ENCODE data around the gene NCOA1.
"Not testable (repeated sequence)": the region's sequence is repeated elsewhere in the genome, so short reads cannot be mapped to it uniquely, and the experiment has no call there.

Gene NCOA1

GRCh38 chr2:24541621-24542020 lies 50.6 kb downstream of the NCOA1 start:
- DNase-seq, result no peak

- DNase-seq, result no peak
Observed at GRCh38 chr2:24542269-24542872, 51.3 kb downstream of the NCOA1 start.

GRCh38 chr2:24543252-24543651 lies 52.2 kb downstream of the NCOA1 start:
- DNase-seq, result no peak

- DNase-seq, result no peak
Observed at GRCh38 chr2:24544456-24545115, 53.5 kb downstream of the NCOA1 start.

DNA sequence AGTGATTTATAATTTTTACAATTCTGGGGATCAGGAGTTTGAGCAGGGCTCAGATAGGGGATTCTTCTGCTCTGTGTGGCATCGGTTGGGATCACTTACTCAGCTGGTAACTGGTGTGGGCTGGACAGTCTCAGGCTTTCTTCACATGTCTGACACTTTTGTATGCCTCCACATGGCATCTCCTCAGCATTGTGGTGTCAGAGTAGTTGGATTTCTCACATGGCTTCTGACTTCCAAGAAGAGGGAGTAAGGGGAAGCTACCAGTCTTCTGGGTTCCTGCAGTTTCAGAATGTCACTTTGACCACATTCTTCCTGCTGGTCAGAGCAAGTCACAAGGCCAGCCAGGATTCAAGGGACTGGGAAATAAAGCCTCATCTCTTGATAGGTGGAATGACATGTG lies 55.6 kb downstream of the NCOA1 start:
- no peak for DNase-seq

- no peak for DNase-seq
Observed at GRCh38 chr2:24548058-24548457, 57.0 kb downstream of the NCOA1 start.

- not testable (repeated sequence) for DNase-seq
Observed at GRCh38 chr2:24550301-24550700, 59.2 kb downstream of the NCOA1 start.

DNA sequence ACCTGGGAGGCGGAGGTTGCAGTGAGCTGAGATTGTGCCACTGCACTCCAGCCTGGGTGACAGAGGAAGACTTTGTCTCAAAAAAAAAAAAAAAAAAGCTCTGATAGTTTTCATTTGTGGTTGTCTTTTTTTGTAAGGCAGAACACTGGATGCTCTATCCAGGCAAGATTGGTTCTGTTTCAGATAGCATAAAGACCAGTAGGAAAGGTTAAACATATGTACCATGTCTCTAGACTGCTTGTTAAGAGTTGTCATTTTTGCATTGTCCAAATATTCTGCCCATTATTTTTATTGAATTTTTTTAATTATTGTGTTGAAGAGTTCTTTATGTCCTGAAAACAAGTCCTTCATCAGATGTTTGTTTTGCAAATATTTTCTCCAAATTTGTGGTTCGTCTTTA lies 60.0 kb downstream of the NCOA1 start:
- DNase-seq, result no peak

DNA sequence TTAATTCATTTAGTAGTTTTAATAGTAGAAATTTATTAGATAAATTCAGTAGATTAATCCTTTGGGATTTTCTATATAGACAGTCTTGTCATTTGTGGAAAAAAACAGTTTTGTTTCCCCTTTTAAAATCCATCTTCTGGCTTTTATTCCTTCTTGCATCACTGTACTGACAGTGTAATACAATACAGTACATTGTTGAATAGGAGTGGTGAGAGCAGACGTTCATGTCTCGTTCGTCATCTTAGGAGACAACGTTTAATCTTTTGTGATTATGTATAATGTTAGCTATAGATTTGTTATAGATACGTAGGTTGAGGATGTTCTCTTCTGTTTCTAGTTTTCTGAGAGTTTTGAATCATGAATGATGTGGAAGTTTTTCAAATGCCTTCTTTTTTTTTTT lies 61.8 kb downstream of the NCOA1 start:
- no peak for DNase-seq

DNA sequence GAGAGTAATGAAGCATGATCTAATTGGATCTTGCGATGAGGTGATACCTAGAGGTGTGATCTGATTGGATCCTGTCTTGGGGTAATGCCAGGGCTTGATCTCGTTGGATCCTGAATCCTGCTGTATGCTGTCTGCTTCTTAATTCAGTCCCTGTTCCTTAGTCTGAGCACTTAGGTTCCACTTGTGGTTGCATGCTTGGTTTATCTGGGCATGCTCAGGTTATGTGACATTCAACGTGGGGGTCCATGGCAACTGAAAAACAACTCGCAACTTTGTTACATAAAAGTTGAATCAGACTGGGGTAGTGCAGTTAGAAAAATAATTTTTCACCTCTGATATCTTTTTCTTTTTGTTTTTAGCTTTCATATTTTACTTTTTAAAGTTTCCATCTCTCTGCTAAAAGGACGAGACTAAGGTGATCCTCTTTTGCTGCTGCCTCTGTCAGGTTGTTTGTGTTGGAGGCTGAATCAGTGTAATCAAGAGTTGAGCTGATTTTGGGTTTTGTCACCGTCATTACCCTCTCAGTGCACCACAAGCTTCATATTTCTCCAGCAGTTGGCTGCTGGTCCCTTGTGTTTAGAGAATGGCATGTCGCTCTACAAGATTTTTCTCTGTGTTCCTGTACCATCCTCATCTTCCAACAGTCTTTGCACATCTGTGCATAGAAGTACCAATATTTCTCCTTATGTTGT lies 67.9 kb downstream of the NCOA1 start:
- DNase-seq, result no peak

DNA sequence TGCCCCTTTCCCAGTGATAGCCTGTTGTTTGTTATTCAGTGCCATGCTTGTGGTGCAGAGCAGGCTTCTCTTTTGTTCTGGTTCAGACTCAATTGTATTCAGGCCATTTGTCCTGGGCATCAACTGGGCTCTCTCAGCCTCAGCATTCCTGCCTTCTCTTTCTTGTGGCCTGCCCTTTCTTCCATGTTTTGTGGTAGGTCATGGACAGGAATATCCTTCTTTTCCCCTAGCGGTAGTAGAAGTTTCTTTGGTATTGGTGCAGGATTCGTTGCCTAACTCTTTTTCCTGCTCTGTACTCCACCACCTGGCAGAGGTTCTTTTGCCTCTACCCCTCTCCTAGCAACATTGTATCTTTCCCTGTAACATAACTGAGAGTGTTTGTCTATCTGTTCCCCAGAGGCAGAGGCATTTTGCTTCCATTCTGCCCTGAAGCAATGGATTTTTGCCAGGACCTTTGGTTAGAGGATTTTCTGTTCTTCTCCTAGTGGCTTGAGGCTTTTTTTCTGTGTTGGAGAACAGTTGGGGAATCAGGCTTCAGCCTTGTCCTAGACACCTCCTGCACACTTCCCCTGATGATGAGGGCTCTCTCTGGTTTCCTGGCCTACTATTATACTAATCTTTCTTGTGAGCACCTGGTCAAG lies 68.5 kb downstream of the NCOA1 start:
- DNase-seq, result no peak

GRCh38 chr2:24565537-24565936 lies 74.5 kb downstream of the NCOA1 start:
- DNase-seq, result no peak

GRCh38 chr2:24566209-24566608 lies 75.2 kb downstream of the NCOA1 start:
- DNase-seq, result no peak

DNA sequence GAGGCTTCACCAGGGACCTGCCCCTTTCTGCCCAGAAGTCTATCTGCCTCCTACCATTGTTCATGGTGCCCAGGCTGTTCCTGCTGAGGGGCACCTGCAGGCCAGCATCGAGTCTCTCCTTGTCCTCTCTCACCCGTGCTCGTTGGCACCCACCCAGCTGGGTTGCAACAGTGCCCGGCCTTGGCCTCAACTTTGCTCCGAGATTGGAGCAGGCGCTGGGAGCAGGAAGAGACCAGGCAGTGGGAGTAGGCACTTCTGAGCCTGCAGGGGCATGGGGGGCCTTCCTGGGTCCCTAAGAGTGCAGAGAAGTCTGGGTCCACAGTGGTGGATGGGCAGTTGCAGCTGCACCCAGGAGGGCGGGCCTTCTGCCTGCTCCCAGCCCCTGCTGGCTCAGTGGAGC lies 75.6 kb downstream of the NCOA1 start:
- no peak for DNase-seq

DNA sequence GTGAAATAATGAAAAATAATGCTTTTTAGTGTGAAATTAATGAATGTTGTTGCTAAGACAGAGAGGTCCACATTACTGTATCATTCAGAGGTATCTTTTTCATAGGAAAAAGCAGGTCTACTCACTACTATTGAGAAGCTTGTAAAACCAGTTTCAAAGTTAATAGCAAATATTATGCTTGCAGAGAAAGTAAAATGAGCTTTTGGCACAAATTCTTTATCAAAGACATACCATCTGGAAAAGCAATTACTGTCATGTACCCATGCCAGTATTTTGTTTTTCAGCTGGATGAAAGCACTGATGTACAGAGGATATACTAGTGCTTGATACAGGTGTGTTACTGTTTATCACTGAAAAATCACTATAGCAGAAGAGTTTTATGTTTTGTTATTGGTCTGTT lies 77.5 kb downstream of the NCOA1 start:
- DNase-seq, result no peak

DNA sequence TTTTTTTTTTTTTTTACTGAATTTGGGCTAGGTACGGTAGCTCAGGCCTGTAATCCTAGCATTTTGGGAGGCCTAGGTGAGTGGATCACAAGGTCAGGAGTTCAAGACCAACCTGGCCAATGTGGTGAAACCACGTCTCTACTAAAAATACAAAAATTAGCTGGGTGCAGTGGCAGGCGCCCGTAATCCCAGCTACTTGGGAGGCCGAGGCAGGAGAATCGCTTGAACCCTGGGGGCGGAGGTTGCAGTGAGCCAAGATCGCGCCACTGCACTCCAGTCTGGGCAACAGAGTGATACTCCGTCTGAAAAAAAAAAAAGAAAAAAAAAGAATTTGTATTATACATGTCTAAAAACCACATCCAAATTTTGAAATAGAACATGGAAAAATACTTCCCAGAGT lies 78.5 kb downstream of the NCOA1 start:
- DNase-seq, result not testable (repeated sequence)

- DNase-seq, result no peak
Observed at GRCh38 chr2:24570225-24570624, 79.2 kb downstream of the NCOA1 start.

DNA sequence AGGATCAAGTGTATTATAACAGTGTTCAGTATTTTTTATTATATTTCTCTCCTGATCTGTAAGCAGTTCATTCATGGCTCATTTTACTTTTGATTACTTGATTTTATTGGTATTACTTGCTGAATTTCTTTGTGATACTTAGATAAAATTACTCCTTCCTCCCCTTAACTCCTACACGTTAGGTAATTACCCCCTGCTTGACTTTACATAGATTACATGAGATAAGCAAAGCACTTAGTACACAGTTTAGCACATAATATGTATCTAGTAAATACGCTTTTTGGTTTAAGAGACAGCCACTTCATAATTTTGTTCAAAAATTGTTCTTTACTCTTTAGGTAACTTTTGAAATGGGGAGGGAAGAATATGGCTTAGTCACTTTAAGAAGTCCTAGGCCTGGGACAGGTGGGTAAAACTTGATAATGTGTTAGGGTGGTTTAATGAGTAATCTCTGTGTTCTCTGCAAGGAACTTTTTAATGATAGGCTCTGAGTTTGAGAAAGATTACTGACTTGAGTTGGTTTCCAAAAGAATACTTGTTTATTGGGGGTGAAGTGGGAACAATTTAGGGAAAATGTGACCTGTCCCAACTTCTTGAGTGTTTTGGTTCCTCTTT lies 80.9 kb downstream of the NCOA1 start:
- no peak for DNase-seq

DNA sequence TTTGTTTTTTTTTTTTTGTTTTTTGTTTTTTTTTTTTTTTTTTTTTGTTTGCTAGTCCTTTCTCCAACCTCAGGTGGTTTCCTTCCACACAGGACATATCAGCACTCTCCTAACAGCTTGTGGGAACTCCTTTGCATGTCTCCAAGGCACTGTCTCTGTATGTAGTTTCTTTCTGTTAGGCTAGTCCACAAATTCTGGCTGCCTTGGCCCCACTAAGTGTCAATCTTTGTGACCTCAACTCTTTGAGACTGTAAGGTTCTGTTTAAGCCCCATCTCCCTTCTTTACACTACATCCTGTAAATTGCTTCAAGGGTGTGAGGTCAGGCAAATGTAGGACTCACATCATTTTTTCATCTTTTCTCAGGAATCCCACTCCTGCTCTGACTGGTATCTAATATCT lies 85.1 kb downstream of the NCOA1 start:
- DNase-seq, result no peak

DNA sequence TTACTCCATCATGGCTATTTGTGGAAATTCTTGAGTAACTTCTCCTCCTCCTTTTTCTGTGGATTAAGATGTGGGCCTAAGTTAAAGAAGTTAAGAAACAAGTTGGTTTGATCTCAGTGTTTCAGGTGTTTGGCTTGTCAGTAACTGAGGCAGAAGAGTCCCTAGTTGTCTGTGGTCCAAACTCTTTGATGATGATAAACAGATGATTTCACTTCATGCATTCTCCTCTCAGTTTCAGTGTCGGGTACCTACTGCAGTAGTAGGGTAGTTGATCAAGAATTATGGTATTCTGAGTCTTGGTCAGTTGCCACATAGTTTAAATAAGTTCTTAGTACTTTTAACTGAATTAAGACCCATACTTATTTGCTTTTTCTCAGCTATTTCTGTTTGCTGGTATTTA lies 85.6 kb downstream of the NCOA1 start:
- DNase-seq, result no peak

GRCh38 chr2:24577481-24577880 lies 86.4 kb downstream of the NCOA1 start:
- no peak for DNase-seq

DNA sequence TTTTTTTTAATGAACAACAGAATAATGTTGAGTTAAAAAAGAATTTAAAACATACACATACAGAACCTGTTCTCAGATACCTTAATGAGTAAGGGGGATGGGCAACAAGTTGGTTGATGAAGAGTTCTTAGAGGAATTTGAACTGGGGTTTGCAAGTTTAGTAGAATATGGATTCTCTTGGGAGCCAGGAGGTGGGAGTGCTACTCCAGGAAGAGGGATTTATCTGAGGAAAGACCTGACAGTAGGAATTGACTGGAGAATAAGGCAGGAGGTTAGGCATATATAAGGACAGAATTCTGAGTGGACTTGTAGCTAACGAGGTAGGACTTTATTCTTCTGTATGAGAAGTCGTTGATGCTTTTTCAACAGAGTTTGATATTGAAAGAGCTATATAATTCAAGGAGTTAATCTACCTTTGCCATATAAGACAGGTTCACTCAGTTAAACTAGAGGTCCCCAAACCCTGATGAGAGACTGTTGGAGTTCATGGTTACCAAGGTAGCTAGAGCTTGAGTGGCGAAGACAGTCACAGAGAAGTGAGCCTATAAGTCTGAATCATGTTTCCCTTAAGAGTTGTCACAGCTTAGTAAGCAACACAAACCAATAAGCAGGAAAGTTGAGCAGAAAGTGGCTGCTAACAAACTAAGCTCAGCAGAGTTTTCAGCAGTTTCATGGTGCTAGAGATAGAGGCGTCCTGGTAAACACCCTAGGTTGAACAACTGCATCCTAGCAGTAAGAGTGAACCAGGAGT lies 88.2 kb downstream of the NCOA1 start:
- no peak for DNase-seq

DNA sequence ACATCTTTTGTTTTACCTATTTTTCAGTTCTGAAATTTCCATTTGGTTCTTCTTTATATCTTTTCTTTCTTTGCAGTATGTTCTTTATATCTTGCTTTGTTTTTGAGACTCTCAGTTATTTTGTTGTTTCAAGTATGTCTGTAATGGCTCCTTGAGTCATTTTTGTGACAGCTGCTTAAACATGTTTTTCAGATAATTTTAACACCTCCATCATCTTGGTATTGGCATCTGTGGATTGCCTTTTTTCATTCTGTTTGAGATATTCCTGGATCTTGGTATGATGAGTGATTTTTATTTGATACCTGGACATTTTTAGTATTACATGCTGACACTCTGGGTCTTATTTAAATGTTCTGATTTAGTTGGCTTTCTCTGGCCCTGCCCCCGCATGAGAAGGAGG lies 89.5 kb downstream of the NCOA1 start:
- DNase-seq, result no peak

All from central memory CD4-positive, alpha-beta T cell (primary cell).